HG02759 (cell line): ENCODE measurements around the gene CERS4.
"Not testable (repeated sequence)": the region's sequence is repeated elsewhere in the genome, so short reads cannot be mapped to it uniquely, and the experiment has no call there.

Experiments
- ATAC-seq: cut with Tn5 transposase; IDR thresholded peaks from one replicate; pipeline ENCODE4 v1.9.1; 2021; ENCODE audit warnings: mild to moderate bottlenecking, moderate library complexity; ENCODE audit not compliant: unreplicated experiment

CERS4 gene

GRCh38 chr19:8240274-8241229 is 31.4 kb downstream of the CERS4 start:
- ATAC-seq = peak; percentile 80

GRCh38 chr19:8241646-8242045 is 32.5 kb downstream of the CERS4 start:
- ATAC-seq = no peak

- ATAC-seq = no peak
These were observed 33.1 kb downstream of the CERS4 start for GRCh38 chr19:8242211-8242821.

DNA sequence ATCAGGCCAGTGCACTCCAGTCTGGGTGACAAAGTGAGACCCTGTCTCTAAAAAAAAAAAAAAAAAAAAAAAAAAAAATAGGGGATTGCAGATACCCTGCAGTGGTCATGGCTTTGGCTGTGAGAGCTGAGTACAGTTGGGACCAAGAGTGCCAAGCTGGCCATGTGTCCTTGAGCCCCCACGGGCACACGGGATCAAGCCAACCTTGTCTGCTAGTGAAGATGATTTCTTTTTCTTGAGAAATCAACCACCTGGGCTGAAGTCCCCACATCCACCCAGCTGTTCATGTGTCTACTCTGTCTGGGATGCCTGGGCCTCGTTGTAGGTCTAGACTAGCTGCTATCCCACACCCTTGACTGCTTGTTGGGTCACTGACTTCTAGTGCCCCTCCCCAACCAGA is 34.0 kb downstream of the CERS4 start:
- no peak for ATAC-seq

DNA sequence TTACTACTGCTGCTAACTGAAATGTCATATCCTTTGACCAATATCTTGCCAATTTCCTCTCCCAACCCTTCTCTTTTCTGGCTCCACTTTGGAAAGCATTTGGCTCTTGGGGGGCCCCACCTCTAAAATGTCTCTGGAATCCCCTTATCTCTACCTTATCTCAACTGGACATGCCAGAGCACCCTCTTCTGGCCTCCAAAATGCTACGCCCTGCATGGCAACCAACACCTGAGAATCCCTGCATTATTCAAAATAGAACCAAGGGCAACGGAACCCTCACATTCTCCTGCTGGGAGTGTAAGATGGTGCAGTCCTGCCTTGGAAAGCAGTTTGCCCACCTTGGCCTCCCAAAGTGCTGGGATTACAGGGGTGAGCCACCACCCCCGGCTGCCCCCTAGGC is 35.3 kb downstream of the CERS4 start:
- no peak for ATAC-seq

DNA sequence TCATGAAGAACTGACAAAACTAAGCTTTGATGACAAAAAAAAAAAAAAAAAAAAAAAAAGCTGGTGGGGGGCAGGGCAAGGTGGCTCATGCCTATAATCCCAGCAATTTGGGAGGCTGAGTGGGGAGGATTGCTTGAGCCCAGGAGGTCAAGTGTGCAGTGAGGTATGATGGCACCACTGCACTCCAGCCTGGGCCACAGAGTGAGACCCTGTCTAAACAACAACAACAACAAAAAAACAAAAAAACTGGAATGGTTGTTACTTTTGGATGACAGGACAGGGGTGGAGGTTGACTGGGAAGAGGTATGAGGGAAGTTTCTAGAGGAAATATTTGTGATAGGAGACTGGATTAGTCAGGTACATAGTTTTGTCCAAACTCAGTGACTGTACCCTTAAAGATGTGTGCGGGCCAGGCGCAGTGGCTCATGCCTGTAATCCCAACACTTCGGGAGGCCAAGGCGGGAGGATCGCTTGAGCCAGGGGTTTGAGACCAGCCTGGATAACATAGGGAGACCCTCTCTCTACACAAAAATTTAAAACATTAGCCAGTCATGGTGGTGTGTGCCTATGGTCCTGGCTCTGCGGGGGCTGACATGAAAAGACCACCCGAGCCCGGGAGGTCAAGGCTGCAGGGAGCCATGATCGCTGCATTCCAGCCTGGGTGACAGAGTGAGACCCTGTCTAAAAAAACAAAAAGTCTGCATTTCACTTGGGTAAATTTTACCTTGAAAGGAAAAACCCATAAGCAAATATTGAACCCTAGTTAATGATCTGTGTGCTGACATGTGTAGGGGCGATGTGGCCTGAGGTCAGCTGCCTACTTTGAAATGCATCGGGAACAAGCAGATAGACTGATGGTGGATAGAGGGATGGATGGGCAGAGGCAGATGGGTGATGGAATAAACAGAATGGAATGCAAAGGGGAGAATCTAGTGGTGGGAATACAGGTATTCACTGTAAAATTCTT is 37.0 kb downstream of the CERS4 start:
- ATAC-seq = no peak

- not testable (repeated sequence) for ATAC-seq
These were observed 38.1 kb downstream of the CERS4 start for GRCh38 chr19:8247129-8247890.

DNA sequence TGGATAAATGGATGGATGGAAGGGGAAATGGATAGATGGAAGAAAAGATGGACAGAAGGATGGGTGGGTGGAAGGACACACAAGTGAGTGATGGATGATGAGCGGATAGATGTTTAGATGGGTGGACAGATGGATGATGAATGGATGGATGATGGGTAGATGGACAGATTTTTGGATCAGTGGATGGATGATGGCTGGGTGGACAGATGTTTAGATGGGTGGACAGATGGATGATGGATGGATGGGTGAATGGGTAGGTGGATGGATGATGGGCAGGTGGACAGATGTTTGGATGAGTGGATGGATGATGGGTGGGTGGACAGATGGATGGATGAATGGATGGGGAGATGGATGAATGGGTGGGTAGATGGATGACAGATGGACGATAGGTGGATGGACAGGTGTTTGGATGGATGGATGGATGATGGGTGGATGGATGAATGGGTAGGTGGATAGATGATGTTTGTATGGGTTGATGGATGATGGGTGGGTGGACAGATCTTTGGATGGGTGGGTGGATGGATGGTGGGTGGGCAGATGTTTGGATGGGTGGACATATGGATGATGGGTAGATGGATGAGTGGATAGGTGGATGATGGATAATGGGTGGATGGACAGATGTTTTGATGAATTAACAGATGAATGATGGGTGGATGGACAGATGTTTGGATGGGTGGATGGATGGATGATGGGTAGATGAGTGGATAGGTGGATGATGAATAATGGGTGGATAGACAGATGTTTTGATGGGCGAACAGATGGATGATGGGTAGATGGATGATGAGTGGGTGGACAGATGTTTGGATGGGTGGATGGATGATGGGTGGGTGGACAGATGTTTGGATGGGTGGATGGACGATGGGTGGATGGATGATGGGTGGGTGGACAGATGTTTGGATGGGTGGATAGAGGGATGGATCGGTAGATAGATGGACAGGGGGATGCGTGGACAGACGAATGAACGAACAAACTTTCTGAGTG is 39.5 kb downstream of the CERS4 start:
- ATAC-seq = no peak

GRCh38 chr19:8250596-8250995 is 41.4 kb downstream of the CERS4 start:
- no peak for ATAC-seq

GRCh38 chr19:8251025-8251472 is 41.9 kb downstream of the CERS4 start:
- no peak for ATAC-seq

- no peak for ATAC-seq
These were observed 43.9 kb downstream of the CERS4 start for GRCh38 chr19:8252922-8253589.

DNA sequence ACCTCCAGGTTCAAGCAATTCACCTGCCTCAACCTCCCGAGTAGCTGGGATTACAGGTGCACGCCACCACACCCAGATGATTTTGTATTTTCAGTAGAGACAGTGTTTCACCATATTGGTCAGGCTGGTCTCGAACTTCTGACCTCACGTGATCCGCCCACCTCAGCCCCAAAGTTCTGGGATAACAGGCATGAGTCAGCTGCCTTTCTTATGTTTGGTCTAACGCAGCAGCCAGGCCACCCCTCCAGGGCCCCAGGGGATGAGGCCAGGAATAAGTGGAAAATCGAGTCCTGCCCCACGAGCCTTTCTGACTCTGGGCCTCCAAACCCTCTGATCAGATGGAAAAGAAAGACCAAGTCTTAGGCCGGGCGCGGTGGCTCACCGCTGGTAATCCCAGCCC is 44.5 kb downstream of the CERS4 start:
- ATAC-seq = no peak

- no peak for ATAC-seq
These were observed 45.3 kb downstream of the CERS4 start for GRCh38 chr19:8254286-8255001.

- no peak for ATAC-seq
These were observed 46.4 kb downstream of the CERS4 start for GRCh38 chr19:8255426-8256125.

- ATAC-seq = no peak
These were observed 47.3 kb downstream of the CERS4 start for GRCh38 chr19:8256276-8257051.

DNA sequence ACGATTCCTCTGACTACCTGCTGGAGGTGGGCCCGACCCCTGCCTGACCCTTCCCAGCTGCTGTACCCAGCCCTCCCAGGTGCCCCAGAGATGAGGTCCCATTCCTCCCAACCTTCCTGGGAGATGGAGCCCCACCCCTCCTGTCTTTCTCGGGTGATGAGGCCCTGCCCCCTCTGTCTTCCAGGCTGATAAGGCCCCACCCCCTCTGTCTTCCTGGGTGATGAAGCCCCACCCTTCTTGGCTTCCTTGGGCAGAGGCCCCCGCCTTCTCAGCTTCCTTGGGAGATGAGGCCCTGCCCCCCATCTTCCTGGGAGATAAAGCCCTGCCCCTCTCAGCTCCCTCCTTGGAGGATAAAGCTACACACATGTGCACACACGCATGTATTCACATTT is 47.9 kb downstream of the CERS4 start:
- ATAC-seq = no peak
